Neural progenitor cell (in vitro differentiated cells): ENCODE measurements around the gene GSTA4. TPM values are rescaled to one million over a fixed set of nuclear protein-coding genes. Genes with fewer than 3 reads are reported as not detected.
"Not testable (repeated sequence)": the region's sequence is repeated elsewhere in the genome, so short reads cannot be mapped to it uniquely, and the experiment has no call there.

Experiments used
- DNase-seq: peaks from one replicate; pipeline ENCODE4 v3.0.0-alpha.2; 2016; ENCODE audit warnings: low spot score
- H2AFZ ChIP-seq: fragments of 200-600 bp; sonication (generic); replicated peaks from 2 replicates; pipeline ENCODE4 v1.6.1; 2016; ENCODE audit warnings: antibody characterized with exemption
- H3F3A ChIP-seq: fragments of 200-600 bp; sonication (generic); 2 replicates; pipeline ENCODE4 v1.6.1; 2016; ENCODE audit warnings: antibody characterized with exemption, low read depth
- H3K27ac ChIP-seq: fragments of 200-600 bp; sonication (generic); 2 replicates; pipeline ENCODE4 v1.5.1; 2016; ENCODE audit warnings: mild to moderate bottlenecking
- H3K27me3 ChIP-seq: fragments of 200-600 bp; sonication (generic); 2 replicates; pipeline ENCODE4 v1.6.1; 2016; ENCODE audit warnings: mild to moderate bottlenecking, moderate library complexity
- H3K36me3 ChIP-seq: fragments of 200-600 bp; sonication (generic); 2 replicates; pipeline ENCODE4 v1.5.1; 2016
- H3K4me1 ChIP-seq: fragments of 200-600 bp; sonication (generic); 2 replicates; pipeline ENCODE4 v1.6.1; 2016; ENCODE audit warnings: mixed run types
- H3K4me2 ChIP-seq: fragments of 200-600 bp; sonication (generic); 2 replicates; pipeline ENCODE4 v1.6.1; 2016
- H3K4me3 ChIP-seq: fragments of 200-600 bp; sonication (generic); 2 replicates; pipeline ENCODE4 v1.5.1; 2016
- H3K79me2 ChIP-seq: fragments of 200-600 bp; sonication (generic); 2 replicates; pipeline ENCODE4 v1.6.1; 2016; ENCODE audit warnings: low read depth
- H3K9ac ChIP-seq: fragments of 200-600 bp; sonication (generic); 2 replicates; pipeline ENCODE4 v1.6.1; 2016
- H3K9me3 ChIP-seq: fragments of 200-600 bp; sonication (generic); 2 replicates; pipeline ENCODE4 v1.5.1; 2016; ENCODE audit warnings: low read depth
- H4K20me1 ChIP-seq: fragments of 200-600 bp; sonication (generic); 2 replicates; pipeline ENCODE4 v1.6.1; 2016; ENCODE audit warnings: low read depth
- H3K27ac Mint-ChIP-seq: 3 replicates; pipeline ENCODE4 v1.8.0; 2021; ENCODE audit warnings: mixed read lengths
- H3K27me3 Mint-ChIP-seq: 2 replicates; pipeline ENCODE4 v1.8.0; 2022; ENCODE audit warnings: low read depth, mild to moderate bottlenecking, inconsistent platforms, moderate library complexity, mixed read lengths; ENCODE audit not compliant: insufficient read depth
- H3K36me3 Mint-ChIP-seq: 3 replicates; pipeline ENCODE4 v1.8.0; 2021; ENCODE audit warnings: mixed read lengths
- H3K4me1 Mint-ChIP-seq: 3 replicates; pipeline ENCODE4 v1.8.0; 2021; ENCODE audit warnings: mixed read lengths
- H3K4me3 Mint-ChIP-seq: 3 replicates; pipeline ENCODE4 v1.8.0; 2021; ENCODE audit warnings: mild to moderate bottlenecking, moderate library complexity, mixed read lengths
- H3K9me3 Mint-ChIP-seq: 3 replicates; pipeline ENCODE4 v1.8.0; 2020; ENCODE audit warnings: mixed read lengths
- CTCF ChIP-seq: fragments of 200-600 bp; sonication (generic); IDR thresholded peaks from 2 replicates; pipeline ENCODE4 v1.5.1; 2017; ENCODE audit warnings: antibody characterized with exemption, mild to moderate bottlenecking
- EZH2 ChIP-seq: fragments of 200-600 bp; sonication (generic); IDR thresholded peaks from 2 replicates; pipeline ENCODE4 v1.6.1; 2017; ENCODE audit warnings: antibody characterized with exemption, mild to moderate bottlenecking, moderate library complexity
- EZH2phosphoT487 ChIP-seq: fragments of 200-600 bp; sonication (generic); IDR thresholded peaks from 2 replicates; pipeline ENCODE4 v1.6.1; 2017; ENCODE audit warnings: antibody characterized with exemption
- total RNA-seq: library from RNA; depleted of rRNA; stranded (reverse); fragments of >200 nt; gene quantifications from 2 replicates; pipeline ENCODE4 v1.2.3, GENCODE V29; 2015; ENCODE audit warnings: low replicate concordance

Gene GSTA4
- total RNA-seq, 1 donor from 2014 or later: 113 TPM

- peak overlapping the region; percentile 51 for H2AFZ ChIP-seq
Observed at GRCh38 chr6:52946306-52946705, 48.8 kb downstream of the GSTA4 start.

DNA sequence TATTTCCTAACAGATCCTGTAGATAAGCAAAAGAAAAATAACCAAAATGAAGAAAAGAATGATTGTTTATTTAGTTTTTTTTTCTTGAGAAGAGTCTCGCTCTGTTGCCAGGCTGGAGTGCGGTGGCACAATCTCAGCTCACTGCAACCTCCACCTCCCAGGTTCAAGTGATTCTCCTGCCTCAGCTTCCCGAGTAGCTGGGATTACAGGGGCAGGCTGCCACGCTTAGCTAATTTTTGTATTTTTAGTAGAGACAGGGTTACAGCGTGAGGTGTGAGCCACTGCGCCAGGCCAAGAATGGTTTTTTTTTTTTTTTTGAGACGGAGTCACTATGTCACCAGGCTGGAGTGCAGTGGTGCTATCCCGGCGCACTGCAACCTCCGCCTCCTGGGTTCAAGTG lies 52.3 kb downstream of the GSTA4 start:
- not testable (repeated sequence) for H3K27ac ChIP-seq, H3K9ac ChIP-seq, H3F3A ChIP-seq, H3K4me3 ChIP-seq, H3K9me3 Mint-ChIP-seq, DNase-seq, H3K27me3 Mint-ChIP-seq, H3K27ac Mint-ChIP-seq, H3K36me3 Mint-ChIP-seq, H3K4me1 ChIP-seq, H3K4me1 Mint-ChIP-seq, H3K4me3 Mint-ChIP-seq, H3K4me2 ChIP-seq, H3K36me3 ChIP-seq, H3K79me2 ChIP-seq, H4K20me1 ChIP-seq, H3K9me3 ChIP-seq, H2AFZ ChIP-seq, H3K27me3 ChIP-seq

More at GRCh38 chr6:52946306-52946705, 48.8 kb downstream of the GSTA4 start:
- H3K36me3 Mint-ChIP-seq: no peaks in the 10 kb centered on the region
- no peak overlapping the region for H3K27ac ChIP-seq
- H3K27ac Mint-ChIP-seq: no peak overlapping the region
- no peaks in the 10 kb centered on the region for H3K9me3 Mint-ChIP-seq
- H3K4me3 ChIP-seq: no peak overlapping the region
- no peaks in the 10 kb centered on the region for H3K79me2 ChIP-seq
- H3K36me3 ChIP-seq: no peaks in the 10 kb centered on the region
- TF ChIP-seq EZH2 (no peak), EZH2phosphoT487 (no peak), CTCF (no peak)
- DNase-seq: no peak
- peaks cover 8% of the 10 kb centered on the region for H3K4me1 Mint-ChIP-seq
- no peaks in the 10 kb centered on the region for H3K27me3 ChIP-seq
- H3K4me2 ChIP-seq: no peak overlapping the region
- no peak overlapping the region for H3K9ac ChIP-seq
- H3F3A ChIP-seq: no peaks in the 10 kb centered on the region
- H4K20me1 ChIP-seq: no peaks in the 10 kb centered on the region
- no peak overlapping the region for H3K4me3 Mint-ChIP-seq
- no peaks in the 10 kb centered on the region for H3K9me3 ChIP-seq
- peaks cover 6% of the 10 kb centered on the region for H3K27me3 Mint-ChIP-seq
- no peaks in the 10 kb centered on the region for H3K4me1 ChIP-seq

- no peak overlapping the region for H3K4me3 ChIP-seq
- TF ChIP-seq CTCF (no peak), EZH2 (no peak), EZH2phosphoT487 (no peak)
- H3F3A ChIP-seq: no peaks in the 10 kb centered on the region
- H3K27me3 ChIP-seq: no peaks in the 10 kb centered on the region
- H3K27me3 Mint-ChIP-seq: peaks cover 3% of the 10 kb centered on the region
- H3K27ac Mint-ChIP-seq: no peak overlapping the region
- H3K4me2 ChIP-seq: no peak overlapping the region
- no peak overlapping the region for H3K4me3 Mint-ChIP-seq
- H3K9me3 ChIP-seq: no peaks in the 10 kb centered on the region
- no peaks in the 10 kb centered on the region for H3K9me3 Mint-ChIP-seq
- DNase-seq: no peak
- no peak overlapping the region for H3K27ac ChIP-seq
- no peaks in the 10 kb centered on the region for H3K79me2 ChIP-seq
- H3K36me3 Mint-ChIP-seq: no peaks in the 10 kb centered on the region
- H2AFZ ChIP-seq: no peak overlapping the region
- peaks cover 8% of the 10 kb centered on the region for H3K4me1 Mint-ChIP-seq
- H4K20me1 ChIP-seq: no peaks in the 10 kb centered on the region
- H3K4me1 ChIP-seq: no peaks in the 10 kb centered on the region
- no peaks in the 10 kb centered on the region for H3K36me3 ChIP-seq
- no peak overlapping the region for H3K9ac ChIP-seq
Observed at GRCh38 chr6:52942221-52942620, 52.9 kb downstream of the GSTA4 start.

- H3K27ac Mint-ChIP-seq: no peak overlapping the region
- H3K4me3 ChIP-seq: no peak overlapping the region
- no peak overlapping the region for H3K27ac ChIP-seq
- H3K4me3 Mint-ChIP-seq: no peak overlapping the region
- H3K9me3 ChIP-seq: no peaks in the 10 kb centered on the region
- DNase-seq: no peak
- no peak overlapping the region for H3K4me2 ChIP-seq
- H3F3A ChIP-seq: no peaks in the 10 kb centered on the region
- H2AFZ ChIP-seq: no peak overlapping the region
- no peaks in the 10 kb centered on the region for H3K79me2 ChIP-seq
- no peaks in the 10 kb centered on the region for H3K36me3 ChIP-seq
- TF ChIP-seq EZH2phosphoT487 (no peak), CTCF (no peak), EZH2 (no peak)
- H3K36me3 Mint-ChIP-seq: no peaks in the 10 kb centered on the region
- no peaks in the 10 kb centered on the region for H3K4me1 ChIP-seq
- no peaks in the 10 kb centered on the region for H3K27me3 ChIP-seq
- H4K20me1 ChIP-seq: no peaks in the 10 kb centered on the region
- no peak overlapping the region for H3K9ac ChIP-seq
- peaks cover 7% of the 10 kb centered on the region for H3K27me3 Mint-ChIP-seq
- H3K4me1 Mint-ChIP-seq: peaks cover 3% of the 10 kb centered on the region
- H3K9me3 Mint-ChIP-seq: no peaks in the 10 kb centered on the region
Observed at GRCh38 chr6:52937908-52938307, 57.2 kb downstream of the GSTA4 start.
